ENCODE measurements around the gene RPE. TPM values are rescaled to one million over a fixed set of nuclear protein-coding genes. Genes with fewer than 3 reads are reported as not detected.

The RPE gene
- total and polyA plus RNA-seq, 4 donors: 12.3 to 50.1 (median 19.2) TPM

DNA sequence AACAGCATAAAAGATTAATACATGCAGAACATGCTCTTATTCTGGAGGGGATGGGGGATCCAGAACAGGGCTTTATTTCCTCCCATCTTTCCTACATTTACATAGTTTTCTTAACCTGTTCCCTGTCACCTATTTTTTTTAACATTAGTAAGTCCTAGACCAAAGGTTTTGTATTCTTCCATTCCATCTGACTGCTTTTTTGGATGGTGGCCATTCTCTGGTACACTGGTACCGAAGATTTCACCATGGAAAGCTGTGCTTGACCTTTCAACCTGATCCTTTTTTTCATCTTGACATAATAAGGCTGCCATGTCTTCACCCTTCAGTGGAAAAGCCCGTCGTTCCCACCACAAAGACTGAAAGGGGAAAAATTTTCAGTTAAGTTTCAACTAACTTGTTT, 20.4 kb downstream of the RPE start (continued):
- TF ChIP-seq, protein P1, sequence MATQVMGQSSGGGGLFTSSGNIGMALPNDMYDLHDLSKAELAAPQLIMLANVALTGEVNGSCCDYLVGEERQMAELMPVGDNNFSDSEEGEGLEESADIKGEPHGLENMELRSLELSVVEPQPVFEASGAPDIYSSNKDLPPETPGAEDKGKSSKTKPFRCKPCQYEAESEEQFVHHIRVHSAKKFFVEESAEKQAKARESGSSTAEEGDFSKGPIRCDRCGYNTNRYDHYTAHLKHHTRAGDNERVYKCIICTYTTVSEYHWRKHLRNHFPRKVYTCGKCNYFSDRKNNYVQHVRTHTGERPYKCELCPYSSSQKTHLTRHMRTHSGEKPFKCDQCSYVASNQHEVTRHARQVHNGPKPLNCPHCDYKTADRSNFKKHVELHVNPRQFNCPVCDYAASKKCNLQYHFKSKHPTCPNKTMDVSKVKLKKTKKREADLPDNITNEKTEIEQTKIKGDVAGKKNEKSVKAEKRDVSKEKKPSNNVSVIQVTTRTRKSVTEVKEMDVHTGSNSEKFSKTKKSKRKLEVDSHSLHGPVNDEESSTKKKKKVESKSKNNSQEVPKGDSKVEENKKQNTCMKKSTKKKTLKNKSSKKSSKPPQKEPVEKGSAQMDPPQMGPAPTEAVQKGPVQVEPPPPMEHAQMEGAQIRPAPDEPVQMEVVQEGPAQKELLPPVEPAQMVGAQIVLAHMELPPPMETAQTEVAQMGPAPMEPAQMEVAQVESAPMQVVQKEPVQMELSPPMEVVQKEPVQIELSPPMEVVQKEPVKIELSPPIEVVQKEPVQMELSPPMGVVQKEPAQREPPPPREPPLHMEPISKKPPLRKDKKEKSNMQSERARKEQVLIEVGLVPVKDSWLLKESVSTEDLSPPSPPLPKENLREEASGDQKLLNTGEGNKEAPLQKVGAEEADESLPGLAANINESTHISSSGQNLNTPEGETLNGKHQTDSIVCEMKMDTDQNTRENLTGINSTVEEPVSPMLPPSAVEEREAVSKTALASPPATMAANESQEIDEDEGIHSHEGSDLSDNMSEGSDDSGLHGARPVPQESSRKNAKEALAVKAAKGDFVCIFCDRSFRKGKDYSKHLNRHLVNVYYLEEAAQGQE (IDR thresholded peaks at IDR 0.05): no peak
- TF ChIP-seq, protein P2, sequence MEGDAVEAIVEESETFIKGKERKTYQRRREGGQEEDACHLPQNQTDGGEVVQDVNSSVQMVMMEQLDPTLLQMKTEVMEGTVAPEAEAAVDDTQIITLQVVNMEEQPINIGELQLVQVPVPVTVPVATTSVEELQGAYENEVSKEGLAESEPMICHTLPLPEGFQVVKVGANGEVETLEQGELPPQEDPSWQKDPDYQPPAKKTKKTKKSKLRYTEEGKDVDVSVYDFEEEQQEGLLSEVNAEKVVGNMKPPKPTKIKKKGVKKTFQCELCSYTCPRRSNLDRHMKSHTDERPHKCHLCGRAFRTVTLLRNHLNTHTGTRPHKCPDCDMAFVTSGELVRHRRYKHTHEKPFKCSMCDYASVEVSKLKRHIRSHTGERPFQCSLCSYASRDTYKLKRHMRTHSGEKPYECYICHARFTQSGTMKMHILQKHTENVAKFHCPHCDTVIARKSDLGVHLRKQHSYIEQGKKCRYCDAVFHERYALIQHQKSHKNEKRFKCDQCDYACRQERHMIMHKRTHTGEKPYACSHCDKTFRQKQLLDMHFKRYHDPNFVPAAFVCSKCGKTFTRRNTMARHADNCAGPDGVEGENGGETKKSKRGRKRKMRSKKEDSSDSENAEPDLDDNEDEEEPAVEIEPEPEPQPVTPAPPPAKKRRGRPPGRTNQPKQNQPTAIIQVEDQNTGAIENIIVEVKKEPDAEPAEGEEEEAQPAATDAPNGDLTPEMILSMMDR (IDR thresholded peaks at IDR 0.05; ENCODE audit: low read depth, low read length, missing input control): no peak
- TF ChIP-seq, protein P3, sequence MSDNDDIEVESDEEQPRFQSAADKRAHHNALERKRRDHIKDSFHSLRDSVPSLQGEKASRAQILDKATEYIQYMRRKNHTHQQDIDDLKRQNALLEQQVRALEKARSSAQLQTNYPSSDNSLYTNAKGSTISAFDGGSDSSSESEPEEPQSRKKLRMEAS (IDR thresholded peaks at IDR 0.05): no peak

DNA sequence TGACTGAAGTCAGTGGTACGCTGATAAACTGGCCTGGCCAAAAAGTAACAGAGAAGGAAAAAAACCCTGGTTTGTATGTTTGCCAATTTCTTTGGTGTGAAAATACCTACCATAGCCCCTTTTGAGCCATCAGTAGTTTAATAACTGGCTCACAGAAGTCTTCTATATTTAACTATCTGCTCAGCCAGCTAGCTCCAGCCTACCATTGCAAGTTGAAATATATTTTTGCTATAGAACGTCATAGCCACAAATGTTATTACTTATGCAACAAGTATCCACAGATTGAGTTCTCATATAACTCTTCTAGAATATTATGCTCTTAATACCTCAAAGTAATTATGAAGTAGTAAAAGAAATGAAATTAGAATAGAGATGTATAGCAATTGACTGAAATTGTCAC, 25.2 kb downstream of the RPE start:
- WGBS: 97% methylated on average over 2 of the region's 2 CpGs
- no peaks in the 10 kb centered on the region for H3K9me3 ChIP-seq (ENCODE audit: control insufficient read depth in 4 of 4, low read length in 3 of 4)
- H3K36me3 ChIP-seq (ENCODE audit: control insufficient read depth in 4 of 4, insufficient read depth in 3 of 4, low read depth in 1 of 4, low read length in 3 of 4): peaks cover 0 to 15% (median 10%) of the 10 kb centered on the region in 4 donors
- H3K4me3 ChIP-seq (ENCODE audit: low read depth in 1 of 3, low read length in 3 of 3): no peak overlapping the region
- TF ChIP-seq, protein P4, sequence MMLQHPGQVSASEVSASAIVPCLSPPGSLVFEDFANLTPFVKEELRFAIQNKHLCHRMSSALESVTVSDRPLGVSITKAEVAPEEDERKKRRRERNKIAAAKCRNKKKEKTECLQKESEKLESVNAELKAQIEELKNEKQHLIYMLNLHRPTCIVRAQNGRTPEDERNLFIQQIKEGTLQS (IDR thresholded peaks at IDR 0.05): no peak
- TF ChIP-seq FOXA1 (IDR thresholded peaks at IDR 0.05) (no peak), JUND (IDR thresholded peaks at IDR 0.05) (no peak), TAF1 (conservative IDR thresholded peaks at IDR 0.05) (no peak), GABPA (IDR thresholded peaks at IDR 0.05 in 1 of 2, conservative IDR thresholded peaks at IDR 0.05 in 1 of 2) (no peak), HNF4G (IDR thresholded peaks at IDR 0.05) (no peak), RAD21 (IDR thresholded peaks at IDR 0.05) (no peak), SP1 (IDR thresholded peaks at IDR 0.05) (no peak)
- TF ChIP-seq, protein P5, sequence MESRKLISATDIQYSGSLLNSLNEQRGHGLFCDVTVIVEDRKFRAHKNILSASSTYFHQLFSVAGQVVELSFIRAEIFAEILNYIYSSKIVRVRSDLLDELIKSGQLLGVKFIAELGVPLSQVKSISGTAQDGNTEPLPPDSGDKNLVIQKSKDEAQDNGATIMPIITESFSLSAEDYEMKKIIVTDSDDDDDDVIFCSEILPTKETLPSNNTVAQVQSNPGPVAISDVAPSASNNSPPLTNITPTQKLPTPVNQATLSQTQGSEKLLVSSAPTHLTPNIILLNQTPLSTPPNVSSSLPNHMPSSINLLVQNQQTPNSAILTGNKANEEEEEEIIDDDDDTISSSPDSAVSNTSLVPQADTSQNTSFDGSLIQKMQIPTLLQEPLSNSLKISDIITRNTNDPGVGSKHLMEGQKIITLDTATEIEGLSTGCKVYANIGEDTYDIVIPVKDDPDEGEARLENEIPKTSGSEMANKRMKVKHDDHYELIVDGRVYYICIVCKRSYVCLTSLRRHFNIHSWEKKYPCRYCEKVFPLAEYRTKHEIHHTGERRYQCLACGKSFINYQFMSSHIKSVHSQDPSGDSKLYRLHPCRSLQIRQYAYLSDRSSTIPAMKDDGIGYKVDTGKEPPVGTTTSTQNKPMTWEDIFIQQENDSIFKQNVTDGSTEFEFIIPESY (IDR thresholded peaks at IDR 0.05): no peak
- H3K27me3 ChIP-seq (ENCODE audit: control insufficient read depth in 4 of 4, insufficient read depth in 4 of 4, low read length in 3 of 4): no peaks in the 10 kb centered on the region
- H3K4me1 ChIP-seq (ENCODE audit: control insufficient read depth in 4 of 4, insufficient read depth in 4 of 4, low read length in 3 of 4): no peaks in the 10 kb centered on the region
- no peak overlapping the region for H3K27ac ChIP-seq (ENCODE audit: low read depth in 1 of 2, low read length in 2 of 2)
- no peak for DNase-seq (ENCODE audit: low spot score)
- no peak overlapping the region for H3K9ac ChIP-seq (ENCODE audit: low read depth in 1 of 2, low read length in 2 of 2)

DNA sequence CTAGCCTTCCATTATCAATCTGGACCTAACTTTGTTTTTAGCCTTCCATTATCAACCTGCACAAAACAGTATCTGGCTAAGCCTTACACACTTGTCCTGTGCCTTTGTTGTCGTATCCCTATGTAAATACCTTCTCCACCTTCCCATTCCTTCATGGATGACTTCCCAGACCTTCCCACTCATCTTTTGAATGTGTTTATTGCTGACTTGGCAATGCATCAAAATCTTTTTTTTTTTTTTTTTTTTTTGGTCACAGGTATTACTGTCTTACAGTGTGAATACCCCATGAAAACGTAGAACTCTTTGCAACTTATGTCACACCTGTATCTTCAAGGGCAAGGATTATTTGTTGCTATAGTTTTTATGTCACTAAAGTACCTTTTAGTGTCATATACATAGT, 25.7 kb downstream of the RPE start:
- no peaks in the 10 kb centered on the region for H3K9me3 ChIP-seq (ENCODE audit: control insufficient read depth in 4 of 4, low read length in 3 of 4)
- H3K36me3 ChIP-seq (ENCODE audit: control insufficient read depth in 4 of 4, insufficient read depth in 3 of 4, low read depth in 1 of 4, low read length in 3 of 4): peaks cover 0 to 10% (median 9%) of the 10 kb centered on the region in 4 donors
- no peak overlapping the region for H3K9ac ChIP-seq (ENCODE audit: low read depth in 1 of 2, low read length in 2 of 2)
- H3K4me1 ChIP-seq (ENCODE audit: control insufficient read depth in 4 of 4, insufficient read depth in 4 of 4, low read length in 3 of 4): no peaks in the 10 kb centered on the region
- H3K4me3 ChIP-seq (ENCODE audit: low read depth in 1 of 3, low read length in 3 of 3): no peak overlapping the region
- no peak overlapping the region for H3K27ac ChIP-seq (ENCODE audit: low read depth in 1 of 2, low read length in 2 of 2)
- H3K27me3 ChIP-seq (ENCODE audit: control insufficient read depth in 4 of 4, insufficient read depth in 4 of 4, low read length in 3 of 4): no peaks in the 10 kb centered on the region
- 89% methylated on average over 2 of the region's 2 CpGs for WGBS
- DNase-seq (ENCODE audit: low spot score): no peak
- TF ChIP-seq, protein P5 (IDR thresholded peaks at IDR 0.05): no peak
- TF ChIP-seq RXRA (IDR thresholded peaks at IDR 0.05): no peak
- no peak for TF ChIP-seq GABPA (IDR thresholded peaks at IDR 0.05 in 1 of 2, conservative IDR thresholded peaks at IDR 0.05 in 1 of 2)
- TF ChIP-seq SP1 (IDR thresholded peaks at IDR 0.05): no peak
- TF ChIP-seq TAF1 (conservative IDR thresholded peaks at IDR 0.05): no peak
- TF ChIP-seq, protein P2 (IDR thresholded peaks at IDR 0.05; ENCODE audit: low read depth, low read length, missing input control): no peak
- TF ChIP-seq JUND (IDR thresholded peaks at IDR 0.05): no peak
- TF ChIP-seq, protein P3 (IDR thresholded peaks at IDR 0.05): no peak
- no peak for TF ChIP-seq RAD21 (IDR thresholded peaks at IDR 0.05)
- no peak for TF ChIP-seq FOXA2 (IDR thresholded peaks at IDR 0.05)
- no peak for TF ChIP-seq FOXA1 (IDR thresholded peaks at IDR 0.05)

Measured in liver (tissue), 9 donors.